PC-9 (cell line): ENCODE measurements around the gene PLCH2. TPM values are rescaled to one million over a fixed set of nuclear protein-coding genes. Genes with fewer than 3 reads are reported as not detected.

ENCODE experiments used
- BruUV-seq: library from RNA; stranded (reverse); fragments of 400-500 nt; replicated peaks from 2 replicates; lab custom pipeline; 2021; lab: Mats Ljungman, UMichigan
- CTCF ChIA-PET: fragments of 300-600 bp; sonication (Branson Sonifier 250); formaldehyde crosslinking; loops from one replicate; lab custom pipeline; 2022; ENCODE audit warnings: antibody characterized with exemption; lab: Charles Lee
- POLR2A ChIA-PET: fragments of 300-600 bp; sonication (Branson Sonifier 250); formaldehyde crosslinking; loops from one replicate; lab custom pipeline; 2022; ENCODE audit warnings: antibody characterized with exemption; ENCODE audit not compliant: unreplicated experiment; lab: Charles Lee
- DNase-seq, 2 experiments: peaks; one replicate each; pipeline versions ENCODE4 v3.0.0 to v3.0.0-alpha.2; 2015 to 2022; ENCODE audit warnings: mixed read lengths in 1 of 2
- H2AFZ ChIP-seq: fragments of 200-600 bp; sonication (generic); 2 replicates; pipeline ENCODE4 v1.8.1; 2017; ENCODE audit warnings: antibody characterized with exemption
- H3F3A ChIP-seq: fragments of 200-600 bp; sonication (generic); 2 replicates; pipeline ENCODE4 v1.8.1; 2017; ENCODE audit warnings: antibody characterized with exemption, mild to moderate bottlenecking, low read depth; ENCODE audit not compliant: insufficient read depth
- H3K27ac ChIP-seq: fragments of 200-600 bp; sonication (generic); 2 replicates; pipeline ENCODE4 v1.6.1; 2016; ENCODE audit warnings: mixed run types
- H3K27me3 ChIP-seq: fragments of 200-600 bp; sonication (generic); 2 replicates; pipeline ENCODE4 v1.6.1; 2016; ENCODE audit warnings: low read depth, mixed run types; ENCODE audit not compliant: insufficient read depth
- H3K36me3 ChIP-seq: fragments of 200-600 bp; sonication (generic); 2 replicates; pipeline ENCODE4 v1.6.1; 2016; ENCODE audit warnings: low read depth, mixed run types
- H3K4me1 ChIP-seq: fragments of 200-600 bp; sonication (generic); replicated peaks from 2 replicates; pipeline ENCODE4 v1.6.1; 2016; ENCODE audit warnings: mixed run types; ENCODE audit not compliant: insufficient read depth
- H3K4me2 ChIP-seq: fragments of 200-600 bp; sonication (generic); 2 replicates; pipeline ENCODE4 v1.6.1; 2017; ENCODE audit warnings: mixed run types
- H3K4me3 ChIP-seq: fragments of 200-600 bp; sonication (generic); 2 replicates; pipeline ENCODE4 v1.6.1; 2016; ENCODE audit warnings: mixed run types
- H3K79me2 ChIP-seq: fragments of 200-600 bp; sonication (generic); 2 replicates; pipeline ENCODE4 v1.6.1; 2017; ENCODE audit warnings: low read depth, mixed run types
- H3K9me2 ChIP-seq: fragments of 200-600 bp; sonication (generic); 2 replicates; pipeline ENCODE4 v1.8.1; 2017; ENCODE audit warnings: mild to moderate bottlenecking; ENCODE audit not compliant: insufficient read depth
- H3K9me3 ChIP-seq: fragments of 200-600 bp; sonication (generic); 2 replicates; pipeline ENCODE4 v1.8.1; 2016; ENCODE audit warnings: low read depth; ENCODE audit not compliant: insufficient read depth
- H4K20me1 ChIP-seq: fragments of 200-600 bp; sonication (generic); 2 replicates; pipeline ENCODE4 v1.8.1; 2017; ENCODE audit not compliant: insufficient read depth
- EZH2 ChIP-seq: fragments of 200-600 bp; sonication (generic); IDR thresholded peaks from 2 replicates; pipeline ENCODE4 v1.8.0; 2017; ENCODE audit warnings: antibody characterized with exemption, low read depth
- intact Hi-C: fragments of 100-400 bp; cut with micrococcal nuclease; formaldehyde crosslinking; loops from one replicate; pipeline ENCODE4 v1.10.0; 2022; ENCODE audit not compliant: unreplicated experiment
- total RNA-seq: library from RNA; stranded (reverse); gene quantifications from 2 replicates; pipeline ENCODE4 v1.2.3, GENCODE V29; 2021
- TF ChIP-seq, protein P1 (sequence below): fragments of 200-600 bp; sonication (generic); conservative IDR thresholded peaks from 2 replicates; pipeline ENCODE4 v1.6.1; 2017; ENCODE audit warnings: mixed run types, antibody characterized with exemption, mild to moderate bottlenecking, moderate library complexity

Gene PLCH2
- total RNA-seq, 1 experiment from 2014 or later = 0.98 TPM

DNA sequence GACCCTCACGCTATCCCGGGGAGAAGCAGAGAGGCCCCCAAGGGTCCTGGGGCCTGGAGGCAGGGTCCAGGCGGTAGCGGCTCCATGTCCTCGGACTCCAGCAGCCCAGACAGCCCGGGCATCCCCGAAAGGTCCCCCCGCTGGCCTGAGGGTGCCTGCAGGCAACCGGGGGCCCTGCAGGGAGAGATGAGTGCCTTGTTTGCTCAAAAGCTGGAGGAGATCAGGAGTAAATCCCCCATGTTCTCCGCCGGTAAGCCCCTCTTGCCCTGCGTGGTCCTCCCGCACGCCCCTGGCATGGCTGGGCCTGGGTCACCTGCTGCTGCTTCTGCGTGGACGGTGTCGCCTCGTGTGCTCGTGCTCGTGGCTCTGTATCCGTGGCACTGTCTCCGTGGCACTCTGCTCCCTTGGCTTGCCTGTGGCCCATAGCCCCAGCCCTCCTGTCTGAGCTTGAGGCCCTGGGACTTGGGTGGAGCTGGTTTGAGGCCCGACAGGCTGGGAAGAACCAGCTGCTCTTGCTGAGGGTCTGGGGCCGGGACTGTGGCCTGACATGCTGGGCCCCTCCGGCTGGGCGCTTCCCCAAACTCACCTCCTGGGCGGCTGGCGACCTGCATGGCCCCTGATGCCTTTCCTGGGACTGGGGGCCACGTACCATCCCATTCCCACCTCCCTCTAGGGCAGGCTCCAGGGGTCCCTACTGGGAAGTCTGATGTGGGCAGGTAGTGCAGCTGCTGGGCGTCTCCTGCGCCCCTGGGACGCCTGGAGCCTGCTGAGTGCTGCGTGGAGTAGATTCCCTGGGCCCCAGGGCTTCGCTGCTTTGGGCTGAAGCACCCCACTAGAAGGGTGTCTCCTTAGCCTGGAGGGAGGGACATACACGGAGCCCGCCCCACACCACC is 26.8 kb downstream of the PLCH2 start:
- intact Hi-C loops = no loop called here
- Histone ChIP-seq H4K20me1 (peaks cover 4% of the 10 kb centered on the region; the same call in 1 of the 2 replicates), H3K36me3 (no peaks in the 10 kb centered on the region), H3K4me2 (no peak overlapping the region), H3K9me3 (no peaks in the 10 kb centered on the region), H3K79me2 (no peaks in the 10 kb centered on the region), H3K4me3 (no peak overlapping the region), H3K9me2 (no peaks in the 10 kb centered on the region), H3F3A (no peaks in the 10 kb centered on the region), H2AFZ (no peak overlapping the region), H3K27me3 (no peaks in the 10 kb centered on the region), H3K4me1 (peaks cover 9% of the 10 kb centered on the region; the same call in 1 of the 2 replicates), H3K27ac (no peak overlapping the region)
- BruUV-seq = no TSS peak
- no peak for DNase-seq
- CTCF ChIA-PET = no interaction called here
- POLR2A ChIA-PET = no interaction called here
- no peak for TF ChIP-seq EZH2
- TF ChIP-seq, protein P1, sequence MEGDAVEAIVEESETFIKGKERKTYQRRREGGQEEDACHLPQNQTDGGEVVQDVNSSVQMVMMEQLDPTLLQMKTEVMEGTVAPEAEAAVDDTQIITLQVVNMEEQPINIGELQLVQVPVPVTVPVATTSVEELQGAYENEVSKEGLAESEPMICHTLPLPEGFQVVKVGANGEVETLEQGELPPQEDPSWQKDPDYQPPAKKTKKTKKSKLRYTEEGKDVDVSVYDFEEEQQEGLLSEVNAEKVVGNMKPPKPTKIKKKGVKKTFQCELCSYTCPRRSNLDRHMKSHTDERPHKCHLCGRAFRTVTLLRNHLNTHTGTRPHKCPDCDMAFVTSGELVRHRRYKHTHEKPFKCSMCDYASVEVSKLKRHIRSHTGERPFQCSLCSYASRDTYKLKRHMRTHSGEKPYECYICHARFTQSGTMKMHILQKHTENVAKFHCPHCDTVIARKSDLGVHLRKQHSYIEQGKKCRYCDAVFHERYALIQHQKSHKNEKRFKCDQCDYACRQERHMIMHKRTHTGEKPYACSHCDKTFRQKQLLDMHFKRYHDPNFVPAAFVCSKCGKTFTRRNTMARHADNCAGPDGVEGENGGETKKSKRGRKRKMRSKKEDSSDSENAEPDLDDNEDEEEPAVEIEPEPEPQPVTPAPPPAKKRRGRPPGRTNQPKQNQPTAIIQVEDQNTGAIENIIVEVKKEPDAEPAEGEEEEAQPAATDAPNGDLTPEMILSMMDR = no peak

DNA sequence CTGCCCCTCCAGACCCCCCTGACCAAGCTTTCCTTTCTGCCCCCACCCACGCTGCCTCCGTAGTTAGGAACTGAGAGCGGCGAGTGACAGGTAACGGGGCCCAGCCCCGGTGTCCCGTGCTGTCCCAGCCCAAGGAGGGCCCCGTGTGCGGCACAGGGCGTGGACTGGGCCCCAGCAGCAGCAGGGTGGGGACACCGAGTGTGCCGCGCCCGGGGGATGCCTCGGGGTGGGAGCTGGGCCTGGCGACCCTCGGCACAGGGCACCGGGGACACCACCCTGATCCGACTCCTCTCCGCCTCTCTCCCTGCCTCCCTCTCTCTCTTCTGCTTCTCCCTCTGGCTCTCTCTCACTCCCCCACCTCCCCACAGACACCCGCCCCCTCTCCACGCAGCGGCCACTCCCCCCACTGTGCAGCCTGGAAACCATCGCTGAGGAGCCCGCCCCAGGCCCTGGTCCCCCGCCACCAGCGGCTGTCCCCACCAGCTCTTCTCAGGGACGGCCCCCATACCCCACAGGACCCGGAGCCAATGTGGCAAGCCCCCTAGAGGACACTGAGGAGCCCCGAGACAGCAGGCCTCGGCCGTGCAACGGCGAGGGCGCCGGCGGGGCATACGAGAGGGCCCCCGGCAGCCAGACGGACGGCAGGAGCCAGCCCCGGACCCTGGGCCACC is 27.6 kb downstream of the PLCH2 start:
- no peaks in the 10 kb centered on the region for H3K27me3 ChIP-seq
- no peaks in the 10 kb centered on the region for H3K9me2 ChIP-seq
- POLR2A ChIA-PET = no interaction called here
- H3K9me3 ChIP-seq = no peaks in the 10 kb centered on the region
- H3K4me3 ChIP-seq = no peak overlapping the region
- CTCF ChIA-PET = no interaction called here
- no peaks in the 10 kb centered on the region for H3F3A ChIP-seq
- no peak for DNase-seq
- peaks cover 9% of the 10 kb centered on the region; the same call in 1 of the 2 replicates for H3K4me1 ChIP-seq
- intact Hi-C loops = no loop called here
- no peak overlapping the region for H3K4me2 ChIP-seq
- no peak overlapping the region for H2AFZ ChIP-seq
- no peaks in the 10 kb centered on the region for H3K36me3 ChIP-seq
- H3K79me2 ChIP-seq = no peaks in the 10 kb centered on the region
- H3K27ac ChIP-seq = no peak overlapping the region
- TF ChIP-seq, protein P1 = no peak
- no peak for TF ChIP-seq EZH2
- no TSS peak for BruUV-seq
- peaks cover 5% of the 10 kb centered on the region; the same call in 1 of the 2 replicates for H4K20me1 ChIP-seq

DNA sequence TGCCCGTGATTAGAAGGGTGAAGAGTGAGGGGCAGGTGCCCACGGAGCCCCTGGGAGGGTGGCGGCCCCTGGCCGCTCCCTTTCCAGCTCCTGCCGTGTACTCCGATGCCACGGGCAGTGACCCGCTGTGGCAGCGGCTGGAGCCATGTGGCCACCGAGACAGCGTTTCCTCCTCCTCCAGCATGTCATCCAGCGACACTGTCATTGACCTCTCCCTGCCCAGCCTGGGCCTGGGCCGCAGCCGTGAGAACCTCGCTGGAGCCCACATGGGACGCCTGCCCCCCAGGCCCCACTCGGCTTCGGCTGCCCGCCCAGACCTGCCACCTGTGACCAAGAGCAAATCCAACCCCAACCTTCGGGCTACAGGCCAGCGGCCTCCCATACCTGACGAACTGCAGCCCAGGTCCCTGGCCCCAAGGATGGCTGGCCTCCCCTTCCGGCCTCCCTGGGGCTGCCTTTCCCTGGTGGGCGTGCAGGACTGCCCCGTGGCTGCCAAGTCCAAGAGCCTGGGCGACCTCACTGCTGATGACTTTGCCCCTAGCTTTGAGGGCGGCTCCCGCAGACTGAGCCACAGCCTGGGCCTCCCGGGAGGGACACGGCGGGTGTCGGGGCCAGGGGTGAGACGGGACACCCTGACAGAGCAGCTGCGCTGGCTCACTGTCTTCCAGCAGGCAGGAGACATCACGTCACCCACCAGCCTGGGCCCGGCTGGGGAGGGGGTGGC is 28.3 kb downstream of the PLCH2 start:
- no peaks in the 10 kb centered on the region for H3K9me3 ChIP-seq
- H2AFZ ChIP-seq = no peak overlapping the region
- CTCF ChIA-PET = no interaction called here
- H3F3A ChIP-seq = no peaks in the 10 kb centered on the region
- BruUV-seq = no TSS peak
- no peak overlapping the region for H3K27ac ChIP-seq
- peaks cover 9% of the 10 kb centered on the region; the same call in 1 of the 2 replicates for H3K4me1 ChIP-seq
- no peaks in the 10 kb centered on the region for H3K27me3 ChIP-seq
- H3K36me3 ChIP-seq = no peaks in the 10 kb centered on the region
- peaks cover 5% of the 10 kb centered on the region; the same call in 1 of the 2 replicates for H4K20me1 ChIP-seq
- no peaks in the 10 kb centered on the region for H3K9me2 ChIP-seq
- TF ChIP-seq, protein P1 = no peak
- no peak for TF ChIP-seq EZH2
- H3K4me3 ChIP-seq = no peak overlapping the region
- DNase-seq = no peak
- no peak overlapping the region for H3K4me2 ChIP-seq
- H3K79me2 ChIP-seq = no peaks in the 10 kb centered on the region
- intact Hi-C loops = no loop called here
- POLR2A ChIA-PET = no interaction called here
